Mesenchymal stem cell (in vitro differentiated cells and primary cell): ENCODE results near the gene CORO2B.

Experiments
- DNase-seq: peaks from one replicate; pipeline ENCODE4 v3.0.0-alpha.2; 2013
- H2AFZ ChIP-seq: one replicate; pipeline ENCODE4 v1.6.1; 2013; ENCODE audit warnings: low read depth, mild to moderate bottlenecking, control low read depth, inconsistent platforms, low read length, moderate library complexity
- H2AK5ac ChIP-seq: 2 replicates; pipeline ENCODE4 v1.6.1; 2013; ENCODE audit warnings: low read length, moderate library complexity, mild to moderate bottlenecking, inconsistent platforms; ENCODE audit not compliant: severe bottlenecking
- H2BK120ac ChIP-seq: one replicate; pipeline ENCODE4 v1.6.1; 2013; ENCODE audit warnings: low read depth, mild to moderate bottlenecking, inconsistent platforms, low read length, moderate library complexity
- H2BK12ac ChIP-seq, 2 experiments: one replicate each; pipeline ENCODE4 v1.6.1; 2013; ENCODE audit warnings: inconsistent platforms in 2 of 2, low read length in 2 of 2, mild to moderate bottlenecking in 2 of 2, moderate library complexity in 2 of 2, control low read depth in 1 of 2
- H2BK15ac ChIP-seq: one replicate; pipeline ENCODE4 v1.6.1; 2013; ENCODE audit warnings: mild to moderate bottlenecking, low read depth, inconsistent platforms; ENCODE audit not compliant: poor library complexity, severe bottlenecking
- H2BK5ac ChIP-seq: 2 replicates; pipeline ENCODE4 v1.6.1; 2013; ENCODE audit warnings: low read depth, mild to moderate bottlenecking, low read length, control low read depth, inconsistent platforms; ENCODE audit not compliant: poor library complexity, severe bottlenecking
- H3K14ac ChIP-seq, 2 experiments: one replicate each; pipeline ENCODE4 v1.6.1; 2013; ENCODE audit warnings: inconsistent platforms in 2 of 2, low read length in 2 of 2, control low read depth in 1 of 2, mild to moderate bottlenecking in 1 of 2, moderate library complexity in 1 of 2
- H3K18ac ChIP-seq, 2 experiments: one replicate each; pipeline ENCODE4 v1.6.1; 2013; ENCODE audit warnings: inconsistent platforms in 2 of 2, low read length in 2 of 2, control low read depth in 1 of 2, low read depth in 1 of 2, mild to moderate bottlenecking in 1 of 2
- H3K23ac ChIP-seq, 2 experiments: one replicate each; pipeline ENCODE4 v1.6.1; 2013; ENCODE audit warnings: inconsistent platforms in 2 of 2, low read length in 2 of 2, mild to moderate bottlenecking in 2 of 2, moderate library complexity in 2 of 2, control low read depth in 1 of 2
- H3K27ac ChIP-seq: 2 replicates; pipeline ENCODE4 v1.5.1; 2013; ENCODE audit warnings: mild to moderate bottlenecking, moderate library complexity, low read length, control low read depth, inconsistent platforms; ENCODE audit not compliant: poor library complexity, severe bottlenecking
- H3K27me3 ChIP-seq, 2 experiments: 2 replicates each; pipeline versions ENCODE4 v1.6.1 to v1.7.0; 2013; ENCODE audit warnings: low read length in 2 of 2, mild to moderate bottlenecking in 2 of 2, moderate library complexity in 2 of 2, control low read depth in 1 of 2, inconsistent platforms in 1 of 2; ENCODE audit not compliant: control insufficient read depth in 1 of 2, insufficient read depth in 1 of 2
- H3K36me3 ChIP-seq, 2 experiments: 2 replicates each; pipeline versions ENCODE4 v1.6.1 to v1.7.0; 2013; ENCODE audit warnings: low read length in 2 of 2, control low read depth in 1 of 2, inconsistent platforms in 1 of 2, low read depth in 1 of 2, mild to moderate bottlenecking in 1 of 2; ENCODE audit not compliant: insufficient read depth in 2 of 2, control insufficient read depth in 1 of 2
- H3K4ac ChIP-seq, 2 experiments: one replicate each; pipeline ENCODE4 v1.6.1; 2013; ENCODE audit warnings: inconsistent platforms in 2 of 2, low read length in 2 of 2, mild to moderate bottlenecking in 2 of 2, moderate library complexity in 2 of 2, control low read depth in 1 of 2, low read depth in 1 of 2
- H3K4me1 ChIP-seq: 2 replicates; pipeline ENCODE4 v1.6.1; 2013; ENCODE audit warnings: low read depth, low read length, control low read depth; ENCODE audit not compliant: control insufficient read depth, insufficient read depth
- H3K4me2 ChIP-seq: 2 replicates; pipeline ENCODE4 v1.6.1; 2013; ENCODE audit warnings: low read length, mild to moderate bottlenecking, inconsistent platforms; ENCODE audit not compliant: poor library complexity, severe bottlenecking
- H3K4me3 ChIP-seq, 2 experiments: 2 replicates each; pipeline versions ENCODE4 v1.5.1 to v1.7.0; 2013; ENCODE audit warnings: low read length in 2 of 2, mild to moderate bottlenecking in 2 of 2, control low read depth in 1 of 2, low read depth in 1 of 2; ENCODE audit not compliant: insufficient read depth in 1 of 2
- H3K79me1 ChIP-seq: replicated peaks from 2 replicates; pipeline ENCODE4 v1.6.1; 2013; ENCODE audit warnings: mild to moderate bottlenecking, control low read depth, low read length, inconsistent platforms; ENCODE audit not compliant: poor library complexity, severe bottlenecking
- H3K9ac ChIP-seq: 2 replicates; pipeline ENCODE4 v1.7.0; 2013; ENCODE audit warnings: mild to moderate bottlenecking, low read length, moderate library complexity
- H3K9me3 ChIP-seq: 2 replicates; pipeline ENCODE4 v1.7.0; 2013; ENCODE audit warnings: mild to moderate bottlenecking, low read length; ENCODE audit not compliant: control insufficient read depth
- H4K8ac ChIP-seq: one replicate; pipeline ENCODE4 v1.6.1; 2013; ENCODE audit warnings: inconsistent platforms, mild to moderate bottlenecking, low read length, moderate library complexity
- H4K91ac ChIP-seq: one replicate; pipeline ENCODE4 v1.6.1; 2013; ENCODE audit warnings: mild to moderate bottlenecking, low read length, inconsistent platforms
- WGBS: methylation state at CpG from one replicate; pipeline ENCODE4 v1.1.7; 2013; ENCODE audit warnings: mixed read lengths; 5-methylcytosine and 5-hydroxymethylcytosine counted together

The CORO2B gene

DNA sequence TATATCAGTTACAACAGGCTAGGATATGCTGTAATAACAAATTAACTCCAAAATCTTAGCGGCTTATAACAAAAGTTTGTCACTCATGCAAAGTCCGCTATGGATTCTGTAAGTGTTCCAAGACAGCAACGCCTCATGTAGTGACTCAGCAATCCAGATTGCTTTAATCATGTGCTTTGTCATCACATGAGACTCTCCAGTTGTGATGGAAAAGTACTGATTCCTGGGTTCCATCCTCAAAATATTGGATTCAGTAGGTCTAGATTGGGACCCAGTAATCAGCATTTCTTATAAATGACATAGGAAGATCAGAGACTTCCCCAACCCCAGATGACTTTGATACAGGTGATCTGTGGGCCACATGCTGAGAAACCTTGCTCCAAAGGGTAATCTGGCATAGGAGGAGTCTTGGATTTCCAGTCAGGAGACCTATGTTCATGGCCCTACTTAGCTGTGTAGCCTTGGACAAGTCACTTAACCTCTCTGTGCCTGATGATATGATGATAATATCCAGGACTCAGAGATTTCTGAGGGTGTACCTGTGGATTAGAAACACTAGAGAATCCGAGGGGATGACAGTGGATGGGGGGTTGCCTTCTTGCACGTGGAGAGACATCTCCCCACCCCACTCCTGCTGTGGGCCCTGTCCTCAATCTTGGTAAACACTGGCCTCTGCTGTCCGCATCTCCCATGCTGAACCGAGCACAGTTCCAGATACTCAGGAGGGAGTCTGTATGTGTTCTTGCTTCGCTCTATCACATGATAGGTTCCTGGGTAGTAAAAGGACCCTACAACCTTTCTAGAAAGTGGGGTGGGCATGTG is 65.5 kb downstream of the CORO2B start:
- Histone ChIP-seq H4K91ac (peak overlapping the region; percentile 70), H2BK15ac (peak overlapping the region; percentile 0), H2AK5ac (peak overlapping the region; percentile 92), H3K4me1 (peaks cover 36% of the 10 kb centered on the region), H3K14ac (no peak overlapping the region), H2BK120ac (peak overlapping the region; percentile 45), H3K79me1 (peaks cover 25% of the 10 kb centered on the region), H3K27ac (peak overlapping the region; percentile 55), H3K9me3 (no peaks in the 10 kb centered on the region), H3K23ac (no peak overlapping the region), H2BK12ac (peak overlapping the region; percentile 15 to 93), H3K27me3 (no peaks in the 10 kb centered on the region), H3K4me2 (no peak overlapping the region), H2BK5ac (no peak overlapping the region), H2AFZ (no peak overlapping the region), H3K9ac (peak overlapping the region; percentile 82), H3K18ac (peak overlapping the region; percentile 85 to 86), H3K36me3 (peaks cover 10 to 23% of the 10 kb centered on the region in 2 experiments), H4K8ac (peak overlapping the region; percentile 82), H3K4me3 (peak overlapping the region in 1 of 2 experiments; percentile 30), H3K4ac (peak overlapping the region in 1 of 2 experiments; percentile 47)
- WGBS, result 74% methylated on average over 8 of the region's 8 CpGs
- DNase-seq, result peak; percentile 81

DNA sequence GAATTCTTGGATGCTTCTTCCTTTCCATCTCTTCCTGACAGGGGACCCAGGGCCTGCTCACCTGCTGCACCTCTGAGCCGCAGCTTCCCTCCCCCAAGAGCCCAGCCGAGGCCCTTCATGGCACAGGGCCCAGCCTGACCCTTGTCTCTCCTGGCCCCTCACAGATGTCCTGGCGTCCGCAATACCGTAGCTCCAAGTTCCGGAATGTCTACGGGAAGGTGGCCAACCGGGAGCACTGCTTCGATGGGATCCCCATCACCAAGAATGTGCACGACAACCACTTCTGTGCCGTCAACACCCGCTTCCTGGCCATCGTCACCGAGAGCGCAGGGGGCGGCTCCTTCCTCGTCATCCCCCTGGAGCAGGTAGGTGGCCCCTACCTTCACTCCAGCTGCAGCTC is 66.2 kb downstream of the CORO2B start:
- WGBS, result 96% methylated on average over 17 of the region's 17 CpGs

DNA sequence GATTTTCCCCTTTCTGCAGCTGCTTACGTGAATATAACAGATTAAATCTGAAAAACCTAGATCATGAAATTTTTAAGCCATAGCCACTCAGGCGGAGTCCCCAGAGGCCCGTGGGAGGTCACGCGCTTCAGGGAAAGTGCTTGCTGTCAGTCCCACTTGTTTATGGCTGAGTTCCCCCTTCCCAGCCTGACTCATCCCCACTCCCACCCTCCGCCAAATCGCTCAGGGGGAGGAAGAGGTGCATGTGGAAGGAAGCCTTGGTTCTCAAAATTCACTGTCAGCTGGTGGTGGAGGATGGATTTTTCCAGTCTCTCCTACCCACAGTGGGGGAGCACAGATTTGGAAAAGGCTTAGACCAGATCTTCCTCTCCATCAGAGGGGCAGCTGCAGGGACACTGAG is 67.4 kb downstream of the CORO2B start:
- Histone ChIP-seq H3K14ac (no peak overlapping the region), H2BK120ac (no peak overlapping the region), H3K23ac (no peak overlapping the region), H3K27me3 (no peaks in the 10 kb centered on the region), H3K4me3 (no peak overlapping the region), H3K18ac (no peak overlapping the region), H4K8ac (peak overlapping the region; percentile 27), H4K91ac (no peak overlapping the region), H3K79me1 (peaks cover 24% of the 10 kb centered on the region), H3K36me3 (peaks cover 10 to 34% of the 10 kb centered on the region in 2 experiments), H3K9ac (peak overlapping the region; percentile 15), H2BK5ac (no peak overlapping the region), H3K27ac (no peak overlapping the region), H2BK15ac (no peak overlapping the region), H2BK12ac (no peak overlapping the region), H2AFZ (no peak overlapping the region), H3K4me1 (peaks cover 25% of the 10 kb centered on the region), H2AK5ac (no peak overlapping the region), H3K4me2 (no peak overlapping the region), H3K9me3 (no peaks in the 10 kb centered on the region), H3K4ac (no peak overlapping the region)
- no peak for DNase-seq
- 44% methylated on average over 5 of the region's 7 CpGs for WGBS

More for the DNA sequence above, 66.2 kb downstream of the CORO2B start:
- no peak overlapping the region for H2BK120ac ChIP-seq
- peak overlapping the region; percentile 82 for H3K9ac ChIP-seq
- no peak overlapping the region for H3K23ac ChIP-seq
- H2AFZ ChIP-seq, result no peak overlapping the region
- no peak overlapping the region for H3K14ac ChIP-seq
- no peak overlapping the region for H3K4me2 ChIP-seq
- no peaks in the 10 kb centered on the region for H3K9me3 ChIP-seq
- H3K27ac ChIP-seq, result no peak overlapping the region
- H2BK15ac ChIP-seq, result no peak overlapping the region
- H3K36me3 ChIP-seq, result peaks cover 10 to 30% of the 10 kb centered on the region in 2 experiments
- no peak overlapping the region for H2BK5ac ChIP-seq
- H3K4me1 ChIP-seq, result peaks cover 32% of the 10 kb centered on the region
- H3K27me3 ChIP-seq, result no peaks in the 10 kb centered on the region
- H3K79me1 ChIP-seq, result peaks cover 24% of the 10 kb centered on the region
- no peak overlapping the region for H3K18ac ChIP-seq
- H2BK12ac ChIP-seq, result peak overlapping the region in 1 of 2 experiments; percentile 4
- H3K4ac ChIP-seq, result no peak overlapping the region
- H2AK5ac ChIP-seq, result no peak overlapping the region
- peak overlapping the region; percentile 8 for H4K8ac ChIP-seq
- H4K91ac ChIP-seq, result peak overlapping the region; percentile 16
- H3K4me3 ChIP-seq, result no peak overlapping the region
- no peak for DNase-seq

DNA sequence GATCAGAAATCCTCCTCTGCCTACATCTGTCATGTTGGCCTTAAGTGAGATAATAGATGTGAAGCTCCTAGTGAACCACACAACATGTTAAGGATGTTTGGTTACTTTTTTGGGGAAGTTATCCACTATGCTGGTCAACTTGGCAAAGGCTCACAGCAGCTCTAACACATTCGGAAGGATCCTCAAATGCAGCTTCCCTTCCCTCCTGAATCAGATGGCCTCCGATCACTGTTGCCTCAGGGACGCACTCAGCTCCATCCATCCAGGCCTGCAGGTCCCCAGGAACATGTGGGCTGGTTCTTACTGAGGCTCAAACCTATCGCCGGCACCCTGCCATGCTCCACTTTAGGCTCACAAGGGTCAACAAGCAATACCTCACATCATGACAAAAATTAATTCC is 67.9 kb downstream of the CORO2B start:
- H2BK12ac ChIP-seq, result no peak overlapping the region
- WGBS, result 89% methylated on average over 5 of the region's 5 CpGs

More for the DNA sequence above, 67.9 kb downstream of the CORO2B start:
- peaks cover 22% of the 10 kb centered on the region for H3K4me1 ChIP-seq
- H3K27ac ChIP-seq, result no peak overlapping the region
- H3K4me3 ChIP-seq, result no peak overlapping the region
- H2AK5ac ChIP-seq, result no peak overlapping the region
- H3K9ac ChIP-seq, result peak overlapping the region; percentile 15
- peak overlapping the region in 1 of 2 experiments; percentile 25 for H3K18ac ChIP-seq
- no peak overlapping the region for H3K4me2 ChIP-seq
- peaks cover 10 to 37% of the 10 kb centered on the region in 2 experiments for H3K36me3 ChIP-seq
- no peak overlapping the region for H2BK5ac ChIP-seq
- no peak overlapping the region for H2AFZ ChIP-seq
- no peak overlapping the region for H2BK120ac ChIP-seq
- no peak overlapping the region for H2BK15ac ChIP-seq
- H3K14ac ChIP-seq, result peak overlapping the region in 1 of 2 experiments; percentile 9
- H3K9me3 ChIP-seq, result no peaks in the 10 kb centered on the region
- no peak overlapping the region for H3K4ac ChIP-seq
- H4K8ac ChIP-seq, result no peak overlapping the region
- H3K27me3 ChIP-seq, result no peaks in the 10 kb centered on the region
- no peak overlapping the region for H4K91ac ChIP-seq
- H3K23ac ChIP-seq, result no peak overlapping the region
- peaks cover 21% of the 10 kb centered on the region for H3K79me1 ChIP-seq
- no peak for DNase-seq
